HepG2 (cell line): ENCODE data around the gene UBE2N. TPM values are rescaled to one million over a fixed set of nuclear protein-coding genes. Genes with fewer than 3 reads are reported as not detected.
A peak's percentile ranks its signal among the peaks of the same experiment; 100 is the strongest.

ENCODE experiments used
- CBX1 ChIP-seq: IDR thresholded peaks from one replicate; pipeline ENCODE4 v1.6.1; 2016; ENCODE audit warnings: antibody characterized with exemption, low read depth
- FOXM1 ChIP-seq: sonication (generic); formaldehyde crosslinking; IDR thresholded peaks from 2 replicates; pipeline ENCODE4 v1.5.0; 2020; ENCODE audit warnings: missing genetic modification reagents
- HCFC1 ChIP-seq: fragments of 150-350 bp; IDR thresholded peaks from 2 replicates; pipeline ENCODE4 v1.6.1; 2014; ENCODE audit warnings: low read depth, low read length
- HMGA1 ChIP-seq: sonication (generic); formaldehyde crosslinking; conservative IDR thresholded peaks from 2 replicates; pipeline ENCODE4 v1.4.0; 2020; ENCODE audit warnings: missing genetic modification reagents
- KAT7 ChIP-seq: IDR thresholded peaks from 2 replicates; pipeline ENCODE4 v1.6.1; 2018; ENCODE audit warnings: borderline replicate concordance, missing compliant biosample characterization
- MTERF4 ChIP-seq: sonication (generic); formaldehyde crosslinking; IDR thresholded peaks from 2 replicates; pipeline ENCODE4 v1.8.0; 2023; ENCODE audit warnings: mild to moderate bottlenecking, missing genetic modification reagents
- MTF2 ChIP-seq: sonication (generic); formaldehyde crosslinking; IDR thresholded peaks from 2 replicates; pipeline ENCODE4 v1.5.0; 2020; ENCODE audit warnings: missing genetic modification reagents, borderline replicate concordance
- MXD1 ChIP-seq: sonication (generic); formaldehyde crosslinking; IDR thresholded peaks from 2 replicates; pipeline ENCODE4 v1.4.0; 2020; ENCODE audit warnings: mild to moderate bottlenecking, missing genetic modification reagents
- NFYC ChIP-seq: IDR thresholded peaks from 2 replicates; pipeline ENCODE4 v1.6.1; 2016; ENCODE audit warnings: missing genetic modification reagents, missing compliant biosample characterization
- PHF5A ChIP-seq: IDR thresholded peaks from one replicate; pipeline ENCODE4 v1.6.1; 2018; ENCODE audit warnings: low read depth, missing genetic modification reagents; ENCODE audit not compliant: unreplicated experiment
- SMARCE1 ChIP-seq: fragments of 450-650 bp; IDR thresholded peaks from 2 replicates; pipeline ENCODE4 v1.6.1; 2017; ENCODE audit warnings: borderline replicate concordance
- ZFP36L1 ChIP-seq: sonication (generic); formaldehyde crosslinking; IDR thresholded peaks from 2 replicates; pipeline ENCODE4 v1.8.0; 2022; ENCODE audit warnings: mild to moderate bottlenecking, missing genetic modification reagents, moderate library complexity
- ZNF10 ChIP-seq: sonication (generic); formaldehyde crosslinking; IDR thresholded peaks from 2 replicates; pipeline ENCODE4 v1.4.0; 2020; ENCODE audit warnings: mild to moderate bottlenecking, low read depth, missing genetic modification reagents, borderline replicate concordance
- ZNF121 ChIP-seq: sonication (generic); formaldehyde crosslinking; IDR thresholded peaks from 2 replicates; pipeline ENCODE4 v1.5.0; 2020; ENCODE audit warnings: mild to moderate bottlenecking, missing genetic modification reagents
- ZNF24 ChIP-seq: fragments of 450-650 bp; IDR thresholded peaks from 2 replicates; pipeline ENCODE4 v1.6.1; 2017; ENCODE audit warnings: antibody characterized with exemption, mild to moderate bottlenecking
- ZNF263 ChIP-seq: sonication (generic); formaldehyde crosslinking; IDR thresholded peaks from 2 replicates; pipeline ENCODE4 v1.4.0; 2020; ENCODE audit warnings: missing genetic modification reagents
- ZNF383 ChIP-seq: sonication (generic); formaldehyde crosslinking; IDR thresholded peaks from 2 replicates; pipeline ENCODE4 v1.4.0; 2020; ENCODE audit warnings: missing genetic modification reagents, mild to moderate bottlenecking, borderline replicate concordance
- ZNF557 ChIP-seq: sonication (generic); formaldehyde crosslinking; IDR thresholded peaks from 2 replicates; pipeline ENCODE4 v1.4.0; 2020; ENCODE audit warnings: missing genetic modification reagents
- ZNF609 ChIP-seq: sonication (generic); formaldehyde crosslinking; IDR thresholded peaks from 2 replicates; pipeline ENCODE4 v1.4.0; 2020; ENCODE audit warnings: mild to moderate bottlenecking, missing genetic modification reagents, borderline replicate concordance
- ZNF777 ChIP-seq: sonication (generic); formaldehyde crosslinking; IDR thresholded peaks from 2 replicates; pipeline ENCODE4 v1.4.0; 2020; ENCODE audit warnings: missing genetic modification reagents
- polyA plus RNA-seq, 8 experiments: library from polyadenylated mRNA; depleted of rRNA in 3 of 8; stranded (reverse) in 7 of 8; unstranded in 1 of 8; fragments of >200 nt; fragmentation: Illumina TruSeq in 4 of 8; extraction: Trizol in 4 of 8; gene quantifications; 2 replicates each; pipeline versions ENCODE4 v1.2.1 to v1.2.3, GENCODE V29; 2011 to 2016; ENCODE audit warnings: low read depth in 4 of 8, missing spikeins in 1 of 8, mixed read lengths in 1 of 8; ENCODE audit not compliant: insufficient read depth in 1 of 8
- total RNA-seq, 5 experiments: library from RNA; depleted of rRNA; stranded (reverse); fragments of >200 nt; fragmentation: Illumina TruSeq; extraction: Trizol; gene quantifications; 2 replicates each; pipeline ENCODE4 v1.2.3, GENCODE V29; 2016; ENCODE audit warnings: low read depth in 1 of 5
- TF ChIP-seq, protein P1 (sequence below): sonication (generic); formaldehyde crosslinking; IDR thresholded peaks from 2 replicates; pipeline ENCODE4 v1.8.0; 2022; ENCODE audit warnings: mild to moderate bottlenecking, missing genetic modification reagents
- TF ChIP-seq, protein P2 (sequence below): sonication (generic); formaldehyde crosslinking; conservative IDR thresholded peaks from 2 replicates; pipeline ENCODE4 v1.4.0; 2020; ENCODE audit warnings: missing genetic modification reagents

Gene UBE2N
- total and polyA plus RNA-seq, 2 of the 13 experiments (the other 11 are each of a cell fraction or from before 2014, with no cell fraction given) = 188 to 197 TPM

DNA sequence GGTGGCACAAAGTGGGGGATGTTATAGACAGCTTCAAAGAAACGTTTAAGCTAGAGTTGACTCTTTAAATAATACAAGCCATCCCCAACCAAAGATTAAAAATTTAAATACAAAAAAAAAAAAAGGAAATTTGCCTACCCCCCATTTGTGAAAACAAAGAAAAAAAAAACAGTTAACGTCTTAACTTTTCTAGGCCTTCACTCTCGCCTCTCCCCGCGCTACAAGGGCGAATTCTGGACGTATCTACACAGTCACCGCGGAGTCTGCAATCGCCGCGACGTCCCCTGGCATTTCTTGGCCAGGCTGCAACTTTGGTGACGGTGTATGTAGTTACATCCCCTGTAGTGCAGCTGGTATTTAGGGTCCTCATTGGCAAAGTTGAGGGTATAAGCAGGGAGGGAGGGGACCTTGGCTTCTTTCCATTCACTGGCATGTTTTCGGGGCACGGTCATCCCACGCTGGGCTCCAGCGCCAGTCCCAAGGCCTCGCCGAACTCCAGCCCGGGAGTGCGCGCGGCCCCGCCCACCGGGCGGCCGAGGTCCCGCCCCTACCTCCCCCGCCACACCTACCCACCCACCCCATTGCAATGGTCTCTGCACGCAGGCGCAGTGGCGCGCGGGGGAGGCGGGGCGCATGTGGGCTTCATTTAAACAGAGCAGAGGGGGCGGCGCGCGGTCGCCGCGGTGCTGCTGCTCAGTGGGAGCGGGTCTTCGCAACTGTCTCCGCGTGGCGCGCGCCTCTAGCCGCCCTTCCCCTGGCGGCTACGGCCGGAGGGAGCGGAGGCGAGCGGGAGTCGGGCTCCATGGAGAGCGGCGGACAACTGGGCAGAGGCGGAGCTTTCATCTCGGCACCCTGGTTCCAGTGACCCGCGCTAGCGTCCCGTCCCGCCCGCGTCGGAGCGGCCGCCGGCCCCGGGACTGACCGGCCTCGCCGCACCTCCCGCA, 64.2 kb downstream of the UBE2N start, which contains the start of gene NUDT4 (continued):
- TF ChIP-seq, protein P1, sequence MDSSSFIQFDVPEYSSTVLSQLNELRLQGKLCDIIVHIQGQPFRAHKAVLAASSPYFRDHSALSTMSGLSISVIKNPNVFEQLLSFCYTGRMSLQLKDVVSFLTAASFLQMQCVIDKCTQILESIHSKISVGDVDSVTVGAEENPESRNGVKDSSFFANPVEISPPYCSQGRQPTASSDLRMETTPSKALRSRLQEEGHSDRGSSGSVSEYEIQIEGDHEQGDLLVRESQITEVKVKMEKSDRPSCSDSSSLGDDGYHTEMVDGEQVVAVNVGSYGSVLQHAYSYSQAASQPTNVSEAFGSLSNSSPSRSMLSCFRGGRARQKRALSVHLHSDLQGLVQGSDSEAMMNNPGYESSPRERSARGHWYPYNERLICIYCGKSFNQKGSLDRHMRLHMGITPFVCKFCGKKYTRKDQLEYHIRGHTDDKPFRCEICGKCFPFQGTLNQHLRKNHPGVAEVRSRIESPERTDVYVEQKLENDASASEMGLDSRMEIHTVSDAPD = no peak
- no peak for TF ChIP-seq ZNF609 (CRISPR knock-in tag)
- TF ChIP-seq ZFP36L1 (CRISPR knock-in tag) = no peak
- TF ChIP-seq, protein P2, sequence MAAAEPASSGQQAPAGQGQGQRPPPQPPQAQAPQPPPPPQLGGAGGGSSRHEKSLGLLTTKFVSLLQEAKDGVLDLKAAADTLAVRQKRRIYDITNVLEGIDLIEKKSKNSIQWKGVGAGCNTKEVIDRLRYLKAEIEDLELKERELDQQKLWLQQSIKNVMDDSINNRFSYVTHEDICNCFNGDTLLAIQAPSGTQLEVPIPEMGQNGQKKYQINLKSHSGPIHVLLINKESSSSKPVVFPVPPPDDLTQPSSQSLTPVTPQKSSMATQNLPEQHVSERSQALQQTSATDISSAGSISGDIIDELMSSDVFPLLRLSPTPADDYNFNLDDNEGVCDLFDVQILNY (CRISPR knock-in tag) = no peak
- no peak for TF ChIP-seq ZNF24
- no peak for TF ChIP-seq FOXM1
- no peak for TF ChIP-seq HMGA1 (CRISPR knock-in tag)
- peak; percentile 58 for TF ChIP-seq KAT7 (CRISPR knock-in tag)
- no peak for TF ChIP-seq MTF2
- no peak for TF ChIP-seq ZNF121 (CRISPR knock-in tag)
- TF ChIP-seq ZNF383 (CRISPR knock-in tag) = no peak
- peak; percentile 52; the same call in 1 of the 2 replicates for TF ChIP-seq ZNF777 (CRISPR knock-in tag)
- TF ChIP-seq ZNF263 (CRISPR knock-in tag) = no peak
- TF ChIP-seq PHF5A (CRISPR knock-in tag) = no peak
- no peak for TF ChIP-seq SMARCE1
- TF ChIP-seq CBX1 = peak; percentile 22
- no peak for TF ChIP-seq ZNF557 (CRISPR knock-in tag)
- TF ChIP-seq HCFC1 = no peak
- TF ChIP-seq MTERF4 = no peak
- no peak for TF ChIP-seq NFYC (CRISPR knock-in tag)
- peak; percentile 50 for TF ChIP-seq MXD1 (CRISPR knock-in tag)
- TF ChIP-seq ZNF10 (CRISPR knock-in tag) = no peak
